Stimulated activated CD4-positive, alpha-beta T cell treated with anti-CD3 and anti-CD28 coated beads, Interleukin-4, amount 100 ng/mL, for 1 hour (primary cell): ENCODE results near the gene SLC30A2.

ENCODE experiments used
- DNase-seq: peaks from one replicate; pipeline ENCODE4 v3.0.0-alpha.2; 2020

SLC30A2 gene

DNA sequence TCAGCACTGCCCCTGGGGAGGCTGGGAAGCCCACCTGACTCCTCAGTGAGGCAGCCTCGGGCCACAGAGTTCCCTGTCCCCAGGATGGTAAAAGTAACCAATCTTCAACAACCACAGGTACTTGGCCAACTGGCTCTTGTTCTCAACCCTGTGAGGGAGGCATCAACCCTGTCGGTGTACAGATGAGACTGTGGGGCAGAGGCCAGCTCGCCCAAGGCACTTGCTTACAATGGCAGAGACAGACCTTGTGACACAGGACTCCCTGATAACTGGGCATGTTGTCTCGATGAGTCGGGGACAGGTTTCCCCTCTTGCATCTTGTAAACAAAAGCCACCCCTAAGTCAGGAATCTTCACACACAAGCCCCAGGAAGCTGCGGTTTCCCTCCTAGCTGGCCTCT lies 8.0 kb downstream of the SLC30A2 start:
- DNase-seq: no peak

- no peak for DNase-seq
Measured at GRCh38 chr1:26036756-26037281, 9.1 kb downstream of the SLC30A2 start.

DNA sequence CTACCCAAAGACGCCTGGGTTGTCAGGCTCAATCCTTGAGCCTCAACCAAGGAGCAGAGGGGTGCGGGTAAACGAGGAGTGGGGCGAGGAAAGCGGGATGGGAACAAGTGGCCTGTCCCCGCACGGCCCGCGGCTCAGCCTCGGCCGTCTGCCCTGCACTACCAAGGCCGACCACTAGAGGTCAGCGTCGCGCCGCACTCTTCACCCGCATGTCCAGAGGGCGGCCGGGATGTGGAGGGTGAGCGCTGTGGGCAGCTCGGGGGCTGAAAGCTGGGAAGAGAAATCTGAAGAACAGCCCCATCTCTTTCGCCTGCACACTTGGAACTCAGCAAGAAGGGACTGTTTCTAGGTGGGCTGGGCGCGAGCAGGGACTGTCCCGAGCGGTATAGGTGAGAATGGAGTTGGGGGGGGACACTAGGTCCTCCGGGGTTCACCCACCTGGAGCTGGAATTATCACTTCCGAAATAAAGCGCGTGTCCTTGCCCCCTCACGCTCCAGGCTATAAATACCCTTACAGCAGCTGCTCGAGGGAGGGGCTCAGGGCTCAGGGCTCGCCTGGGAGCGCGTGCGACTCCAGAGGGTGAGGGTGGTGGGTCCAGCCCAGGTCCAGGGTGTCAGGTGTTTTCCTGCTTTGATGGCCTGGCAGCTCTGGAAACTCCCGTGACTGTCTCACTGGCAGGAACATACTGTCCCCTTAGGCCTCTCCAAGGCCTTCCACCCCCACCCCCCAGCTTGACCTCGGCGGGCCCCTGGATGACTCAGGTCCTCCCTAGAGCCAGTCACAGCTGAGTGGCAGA lies 9.8 kb downstream of the SLC30A2 start:
- peak; percentile 77 for DNase-seq

- DNase-seq: peak; percentile 93
Measured at GRCh38 chr1:26035203-26035958, 10.5 kb downstream of the SLC30A2 start.

GRCh38 chr1:26034504-26035202 lies 11.3 kb downstream of the SLC30A2 start:
- DNase-seq: no peak

- DNase-seq: no peak
Measured at GRCh38 chr1:26032656-26033357, 13.1 kb downstream of the SLC30A2 start.

GRCh38 chr1:26031611-26032220 lies 14.2 kb downstream of the SLC30A2 start:
- no peak for DNase-seq

DNA sequence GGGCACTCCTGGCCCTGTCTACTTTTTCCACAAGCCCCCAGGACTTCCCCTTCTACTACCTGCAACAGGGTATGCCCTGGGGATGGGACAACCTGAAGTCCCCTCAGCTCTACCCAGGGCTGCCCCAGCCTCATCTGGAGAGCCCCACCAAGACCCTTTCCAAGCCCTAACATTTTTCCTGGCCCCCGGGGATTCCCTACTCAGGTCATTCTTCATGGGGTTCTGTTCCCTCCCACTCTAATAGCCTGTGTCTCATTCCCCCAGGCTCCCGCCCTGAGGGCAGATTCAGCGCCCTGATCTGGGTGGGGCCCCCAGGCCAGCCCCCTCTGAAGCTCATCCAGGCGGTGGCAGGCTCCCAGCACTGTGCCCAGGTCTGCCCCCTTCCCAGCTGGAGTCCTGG lies 14.7 kb downstream of the SLC30A2 start:
- DNase-seq: no peak

DNA sequence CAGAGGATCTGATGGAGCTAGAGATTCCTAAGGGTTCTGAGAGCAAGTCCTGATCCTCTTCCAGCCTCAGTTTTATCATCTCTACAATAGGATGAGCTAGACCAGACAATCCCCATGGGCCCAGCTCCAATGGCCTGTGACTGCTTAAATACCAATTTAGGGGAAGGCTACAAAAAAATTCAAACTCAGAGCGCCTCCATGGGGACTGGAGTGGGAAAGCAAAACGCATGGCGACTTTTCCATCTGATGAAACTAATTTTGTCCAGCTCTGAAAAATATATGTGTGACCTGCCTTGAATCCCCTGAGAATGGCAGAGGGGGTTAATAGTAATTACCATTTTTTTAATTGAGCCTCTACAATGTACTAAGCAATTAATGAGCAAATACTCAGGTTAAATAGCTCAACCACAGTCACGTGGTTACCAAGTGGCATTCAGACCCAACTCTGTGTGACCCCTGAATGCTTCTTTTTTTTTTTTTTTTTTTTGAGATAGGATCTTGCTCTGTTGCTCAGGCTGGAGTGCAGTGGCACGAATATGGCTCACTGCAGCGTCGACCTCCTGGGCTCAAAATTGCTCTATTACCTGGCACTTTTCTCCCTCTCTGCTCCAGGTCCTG lies 15.9 kb downstream of the SLC30A2 start:
- DNase-seq: no peak

DNA sequence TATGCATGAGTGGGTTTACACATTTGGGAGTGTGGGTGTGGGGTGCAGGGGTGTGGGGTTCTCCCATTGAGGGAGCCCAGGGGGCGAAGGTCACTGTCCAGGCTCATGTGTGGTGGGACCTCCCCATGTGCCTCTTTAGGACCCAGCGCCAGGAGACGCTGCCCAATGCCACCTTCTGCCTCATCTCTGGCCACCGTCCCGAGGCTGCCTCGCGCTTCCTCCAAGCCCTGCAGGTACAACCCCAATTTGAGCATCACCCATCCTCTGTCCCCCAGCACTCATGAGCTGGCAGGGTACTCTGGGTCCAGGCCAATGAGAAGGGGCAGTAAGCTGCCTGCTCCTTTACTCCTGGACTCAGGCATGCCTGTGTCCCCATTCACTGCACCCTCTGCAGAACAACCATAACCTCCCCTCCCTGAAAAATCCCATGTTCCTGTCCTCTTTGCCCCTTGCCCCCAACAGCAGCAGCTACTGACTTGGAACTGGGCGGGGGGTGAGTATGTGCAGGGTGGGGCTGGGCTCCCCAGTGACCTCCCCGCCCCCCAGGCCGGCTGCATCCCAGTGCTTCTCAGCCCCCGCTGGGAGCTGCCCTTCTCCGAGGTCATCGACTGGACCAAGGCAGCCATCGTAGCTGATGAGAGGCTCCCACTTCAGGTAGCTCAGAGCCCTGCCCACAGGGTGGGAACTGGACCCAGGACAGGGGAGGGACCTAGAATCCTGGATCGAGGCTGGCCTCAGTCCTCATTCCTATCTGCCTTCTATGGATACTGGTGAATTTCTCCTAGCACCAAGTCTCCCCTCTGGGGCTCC lies 16.7 kb downstream of the SLC30A2 start:
- no peak for DNase-seq

DNA sequence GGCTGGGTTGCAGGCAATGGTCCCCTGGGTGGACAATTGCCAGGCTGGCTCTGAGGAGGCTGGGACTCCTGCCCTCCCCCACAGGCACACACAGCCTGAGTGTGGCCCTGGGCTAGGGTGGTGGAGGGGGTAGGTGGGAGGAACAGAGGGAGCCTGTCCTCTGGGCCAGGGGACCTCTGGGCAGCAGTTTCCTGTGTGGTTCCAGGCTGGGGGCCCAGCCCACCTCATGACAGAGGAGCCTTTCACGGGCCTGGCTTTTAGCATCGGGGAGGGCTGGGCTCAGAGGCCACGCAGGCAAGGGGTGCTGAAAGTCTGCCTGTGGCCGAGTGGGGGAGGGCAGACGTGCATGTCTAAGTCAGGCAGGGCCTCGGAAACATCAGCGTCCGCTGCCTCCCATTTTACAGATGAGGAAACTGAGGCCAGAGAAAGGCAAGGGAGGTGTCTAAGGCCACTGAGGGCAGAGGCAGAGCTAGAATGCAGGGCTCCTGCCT lies 17.4 kb downstream of the SLC30A2 start:
- DNase-seq: no peak

GRCh38 chr1:26027716-26028489 lies 18.0 kb downstream of the SLC30A2 start:
- no peak for DNase-seq

- DNase-seq: no peak
Measured at GRCh38 chr1:26025517-26025916, 20.4 kb downstream of the SLC30A2 start.

DNA sequence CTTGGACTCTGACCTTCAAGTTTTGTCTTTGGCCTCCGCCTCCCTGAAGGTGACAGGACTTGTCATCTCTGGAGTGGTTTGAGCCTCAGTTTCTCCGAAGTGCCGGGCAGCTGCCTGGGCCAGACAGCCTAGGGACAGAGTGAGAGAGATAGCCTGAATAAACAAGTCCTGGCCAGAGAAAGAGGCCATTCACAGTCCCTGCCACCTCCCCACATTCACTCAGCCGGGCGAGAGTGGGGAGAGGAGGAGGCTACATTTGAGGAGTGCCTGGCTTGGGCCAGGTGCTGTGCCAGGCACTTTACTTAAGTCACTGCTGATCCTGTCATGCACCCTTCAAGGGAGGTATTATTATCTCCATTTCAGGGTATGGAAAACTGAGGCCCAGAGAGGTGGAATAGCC lies 20.9 kb downstream of the SLC30A2 start:
- no peak for DNase-seq

DNA sequence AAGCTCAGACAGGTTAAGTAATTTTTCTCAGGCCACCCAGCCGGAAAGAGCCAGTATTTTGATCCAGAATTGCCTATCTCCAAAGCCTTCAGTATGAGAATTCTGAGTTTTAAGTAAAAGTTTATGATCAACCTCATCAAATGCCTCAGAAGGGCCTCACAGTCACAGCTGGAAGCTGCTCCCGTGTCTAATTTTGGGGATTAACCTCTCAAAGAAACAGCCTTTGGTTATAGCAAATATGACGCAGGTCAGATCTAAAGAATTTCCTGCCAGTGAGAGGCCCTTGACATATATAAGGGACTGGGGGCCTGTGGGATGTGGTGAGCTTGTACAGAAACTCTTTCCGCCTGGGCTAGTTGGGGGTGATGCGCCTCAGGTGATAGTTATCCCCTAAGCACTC lies 22.1 kb downstream of the SLC30A2 start:
- DNase-seq: no peak

DNA sequence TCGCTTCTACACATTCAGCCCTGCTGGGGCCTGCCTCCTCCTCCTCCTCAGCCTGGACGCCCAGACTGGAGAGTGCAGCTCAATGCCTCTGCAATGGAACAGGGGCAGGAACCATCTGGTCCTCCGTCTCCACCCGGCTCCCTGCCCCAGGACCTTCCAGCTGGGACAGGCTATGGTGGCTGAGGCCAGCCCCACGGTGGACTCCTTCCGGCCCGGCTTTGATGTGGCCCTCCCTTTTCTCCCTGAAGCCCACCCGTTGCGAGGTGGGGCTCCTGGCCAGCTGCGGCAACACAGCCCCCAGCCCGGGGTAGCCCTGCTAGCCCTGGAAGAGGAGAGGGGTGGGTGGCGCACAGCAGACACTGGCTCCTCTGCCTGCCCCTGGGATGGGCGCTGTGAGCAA lies 22.9 kb downstream of the SLC30A2 start:
- DNase-seq: no peak

DNA sequence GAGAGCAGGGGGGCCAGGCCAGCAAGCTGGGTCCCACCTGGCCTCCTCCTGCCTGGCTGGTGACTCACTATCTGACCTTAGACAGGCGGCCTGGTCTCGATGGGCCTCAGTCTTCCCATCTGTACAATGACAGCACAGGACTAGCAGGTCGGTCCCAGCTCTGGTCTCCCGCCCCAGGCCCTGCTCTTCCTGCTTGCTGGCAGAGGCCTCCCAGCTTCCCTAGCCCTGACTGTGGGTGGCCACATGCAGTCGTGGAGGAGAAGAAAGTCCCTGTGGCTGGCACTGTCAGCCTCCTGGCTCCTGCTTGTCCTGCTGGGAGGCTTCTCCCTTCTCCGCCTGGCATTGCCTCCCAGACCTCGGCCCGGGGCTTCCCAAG lies 23.5 kb downstream of the SLC30A2 start:
- DNase-seq: no peak

DNA sequence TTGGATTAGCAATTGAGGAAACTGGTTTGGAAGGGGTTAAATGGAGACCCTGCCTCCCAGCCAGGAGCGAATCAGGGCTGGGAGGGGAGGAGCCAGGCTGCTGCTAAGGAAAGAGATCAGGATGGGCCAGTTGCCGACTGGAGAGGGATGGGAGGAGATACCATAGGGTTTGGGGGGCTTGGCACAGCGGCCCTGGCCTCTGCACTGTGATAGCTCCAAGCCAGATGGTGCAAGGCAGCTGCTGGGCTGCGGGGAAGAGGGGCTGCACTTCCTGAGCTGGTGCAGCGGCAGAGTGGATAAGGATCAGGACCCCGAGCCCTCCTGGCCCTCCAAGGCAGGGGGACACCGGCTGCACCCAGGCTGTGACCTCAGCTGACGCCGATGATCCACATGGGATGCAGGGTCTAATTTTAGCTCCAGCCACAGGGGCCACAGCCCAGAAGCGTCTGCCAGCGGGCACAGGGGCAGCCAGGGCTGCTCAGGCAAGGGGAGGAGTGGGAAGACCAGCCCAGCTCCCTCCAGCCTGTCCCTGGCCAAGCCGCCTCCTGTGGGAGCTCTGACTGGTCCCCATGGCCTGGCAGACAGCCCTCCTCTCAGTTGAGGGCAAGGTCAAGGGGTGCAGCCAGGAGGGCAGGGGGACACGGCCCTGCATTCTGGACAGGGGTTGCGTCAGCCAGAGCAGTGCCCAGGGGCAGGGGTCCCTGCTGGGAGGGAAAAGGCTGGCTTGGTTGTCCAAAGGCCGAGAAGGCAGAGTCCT lies 24.1 kb downstream of the SLC30A2 start, which contains the start of gene EXTL1:
Gene EXTL1 (plus strand): TSS at position 129 of the 757 bp plus-strand sequence. CDS start 872 bp downstream, outside the sequence.
- no peak for DNase-seq
